GM23338 (cell line): Measurements from ENCODE around the gene NPC1L1. TPM values are rescaled to one million over a fixed set of nuclear protein-coding genes. Genes with fewer than 3 reads are reported as not detected.
"Not testable (repeated sequence)": the region's sequence is repeated elsewhere in the genome, so short reads cannot be mapped to it uniquely, and the experiment has no call there.

ENCODE experiments used
- ATAC-seq: fragments of 200-7000 bp; cut with Tn5 transposase; 3 replicates; pipeline ENCODE4 v1.9.1; 2020
- DNase-seq: peaks from one replicate; pipeline ENCODE4 v3.0.0-alpha.2; 2015; ENCODE audit warnings: low spot score
- H2AFZ ChIP-seq: fragments of 200-600 bp; sonication (generic); 2 replicates; pipeline ENCODE4 v1.8.0; 2016; ENCODE audit warnings: antibody characterized with exemption, mild to moderate bottlenecking, moderate library complexity
- H3F3A ChIP-seq: fragments of 200-600 bp; sonication (generic); replicated peaks from 2 replicates; pipeline ENCODE4 v1.8.0; 2017; ENCODE audit warnings: antibody characterized with exemption, mixed run types, low read depth
- H3K27ac ChIP-seq: fragments of 200-600 bp; sonication (generic); 2 replicates; pipeline ENCODE4 v1.6.1; 2016; ENCODE audit warnings: low read depth
- H3K27me3 ChIP-seq: fragments of 200-600 bp; sonication (generic); 2 replicates; pipeline ENCODE4 v1.8.0; 2016; ENCODE audit warnings: mild to moderate bottlenecking, mixed run types, moderate library complexity; ENCODE audit not compliant: insufficient read depth
- H3K36me3 ChIP-seq: fragments of 200-600 bp; sonication (generic); 2 replicates; pipeline ENCODE4 v1.8.0; 2016; ENCODE audit warnings: mild to moderate bottlenecking; ENCODE audit not compliant: insufficient read depth
- H3K4me1 ChIP-seq: fragments of 200-600 bp; sonication (generic); 2 replicates; pipeline ENCODE4 v1.8.0; 2016; ENCODE audit warnings: mild to moderate bottlenecking, moderate library complexity; ENCODE audit not compliant: insufficient read depth
- H3K4me2 ChIP-seq: fragments of 200-600 bp; sonication (generic); 2 replicates; pipeline ENCODE4 v1.7.1; 2017; ENCODE audit warnings: mixed run types
- H3K4me3 ChIP-seq: fragments of 200-600 bp; sonication (generic); 2 replicates; pipeline ENCODE4 v1.6.1; 2016; ENCODE audit warnings: mixed run types
- H3K79me2 ChIP-seq: fragments of 200-600 bp; sonication (generic); replicated peaks from 2 replicates; pipeline ENCODE4 v1.8.0; 2017; ENCODE audit warnings: mild to moderate bottlenecking; ENCODE audit not compliant: insufficient read depth
- H3K9me2 ChIP-seq: fragments of 200-600 bp; sonication (generic); 2 replicates; pipeline ENCODE4 v1.8.0; 2017; ENCODE audit not compliant: insufficient read depth
- H4K20me1 ChIP-seq: fragments of 200-600 bp; sonication (generic); replicated peaks from 2 replicates; pipeline ENCODE4 v1.8.0; 2017; ENCODE audit warnings: mild to moderate bottlenecking; ENCODE audit not compliant: insufficient read depth
- H3K27ac Mint-ChIP-seq: 2 replicates; pipeline ENCODE4 v1.8.0; 2020; ENCODE audit warnings: inconsistent platforms, mild to moderate bottlenecking, moderate library complexity, mixed read lengths
- H3K27me3 Mint-ChIP-seq: 3 replicates; pipeline ENCODE4 v1.8.0; 2022; ENCODE audit warnings: low read depth, mild to moderate bottlenecking, moderate library complexity, mixed read lengths, inconsistent platforms; ENCODE audit not compliant: insufficient read depth, poor library complexity
- H3K36me3 Mint-ChIP-seq: 3 replicates; pipeline ENCODE4 v1.8.0; 2021; ENCODE audit warnings: low read depth, mild to moderate bottlenecking, inconsistent platforms, moderate library complexity, mixed read lengths
- H3K4me1 Mint-ChIP-seq: 3 replicates; pipeline ENCODE4 v1.8.0; 2020; ENCODE audit warnings: mild to moderate bottlenecking, inconsistent platforms, mixed read lengths
- H3K4me3 Mint-ChIP-seq: 3 replicates; pipeline ENCODE4 v1.8.0; 2021; ENCODE audit warnings: moderate library complexity, mild to moderate bottlenecking, inconsistent platforms, mixed read lengths
- H3K9me3 Mint-ChIP-seq: 3 replicates; pipeline ENCODE4 v1.8.0; 2020; ENCODE audit warnings: moderate library complexity, mild to moderate bottlenecking, inconsistent platforms, mixed read lengths
- CREB1 ChIP-seq: fragments of 250-450 bp; sonication (Bioruptor Pico); IDR thresholded peaks from 2 replicates; pipeline ENCODE4 v1.5.0; 2020; ENCODE audit warnings: low read depth, mild to moderate bottlenecking, moderate library complexity
- JUNB ChIP-seq: IDR thresholded peaks from one replicate; pipeline ENCODE4 v1.6.1; 2016; ENCODE audit warnings: antibody characterized with exemption; ENCODE audit not compliant: unreplicated experiment
- NANOG ChIP-seq: IDR thresholded peaks from 2 replicates; pipeline ENCODE4 v1.6.1; 2016; ENCODE audit warnings: antibody characterized with exemption, borderline replicate concordance
- polyA plus RNA-seq: library from polyadenylated mRNA; unstranded; fragments of >200 nt; fragmentation: Nextera tagmentation; extraction: Ambion mirVana; gene quantifications from 2 replicates; pipeline ENCODE4 v1.2.1, GENCODE V29; 2016
- total RNA-seq: library from RNA; depleted of rRNA; stranded (reverse); fragments of >200 nt; shearing (Covaris generic); gene quantifications from 2 replicates; pipeline ENCODE4 v1.2.3, GENCODE V29; 2014
- TF ChIP-seq, protein P1 (sequence below): fragments of 250-450 bp; sonication (Bioruptor Pico); IDR thresholded peaks from 2 replicates; pipeline ENCODE4 v1.5.0; 2020; ENCODE audit warnings: mild to moderate bottlenecking, moderate library complexity
- TF ChIP-seq, protein P2 (sequence below): IDR thresholded peaks from one replicate; pipeline ENCODE4 v1.6.1; 2018; ENCODE audit warnings: antibody characterized with exemption; ENCODE audit not compliant: unreplicated experiment

NPC1L1 gene
- total and polyA plus RNA-seq, 2 experiments from 2014 or later, result 0.03 TPM; not detected in 1

DNA sequence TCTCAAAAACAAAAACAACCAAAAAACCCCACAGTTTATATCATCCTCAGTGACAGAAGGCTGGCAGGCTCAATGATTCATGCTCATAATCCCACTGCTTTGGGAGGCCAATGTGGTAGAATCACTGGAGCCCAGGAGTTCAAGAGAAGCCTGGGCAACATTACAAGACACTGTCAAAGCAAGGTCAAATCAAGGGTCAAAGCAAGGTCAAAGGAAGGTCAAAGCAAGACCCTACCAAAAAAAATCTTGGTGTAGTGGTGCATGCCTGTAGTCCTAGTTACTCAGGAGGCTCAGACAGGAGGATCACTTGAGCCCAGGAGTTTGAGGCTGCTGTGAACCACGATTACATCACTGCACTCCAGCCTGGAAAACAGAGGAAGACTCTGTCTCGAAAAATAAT lies 14.2 kb upstream of the NPC1L1 start:
- Histone ChIP-seq H3K27ac (no peak overlapping the region), H2AFZ (no peak overlapping the region), H3K36me3 (no peaks in the 10 kb centered on the region), H3K4me3 (no peak overlapping the region), H4K20me1 (no peaks in the 10 kb centered on the region), H3K4me1 (no peaks in the 10 kb centered on the region), H3F3A (no peaks in the 10 kb centered on the region), H3K27me3 (no peaks in the 10 kb centered on the region), H3K79me2 (no peaks in the 10 kb centered on the region), H3K4me2 (no peak overlapping the region), H3K9me2 (no peaks in the 10 kb centered on the region)
- TF ChIP-seq, protein P1, sequence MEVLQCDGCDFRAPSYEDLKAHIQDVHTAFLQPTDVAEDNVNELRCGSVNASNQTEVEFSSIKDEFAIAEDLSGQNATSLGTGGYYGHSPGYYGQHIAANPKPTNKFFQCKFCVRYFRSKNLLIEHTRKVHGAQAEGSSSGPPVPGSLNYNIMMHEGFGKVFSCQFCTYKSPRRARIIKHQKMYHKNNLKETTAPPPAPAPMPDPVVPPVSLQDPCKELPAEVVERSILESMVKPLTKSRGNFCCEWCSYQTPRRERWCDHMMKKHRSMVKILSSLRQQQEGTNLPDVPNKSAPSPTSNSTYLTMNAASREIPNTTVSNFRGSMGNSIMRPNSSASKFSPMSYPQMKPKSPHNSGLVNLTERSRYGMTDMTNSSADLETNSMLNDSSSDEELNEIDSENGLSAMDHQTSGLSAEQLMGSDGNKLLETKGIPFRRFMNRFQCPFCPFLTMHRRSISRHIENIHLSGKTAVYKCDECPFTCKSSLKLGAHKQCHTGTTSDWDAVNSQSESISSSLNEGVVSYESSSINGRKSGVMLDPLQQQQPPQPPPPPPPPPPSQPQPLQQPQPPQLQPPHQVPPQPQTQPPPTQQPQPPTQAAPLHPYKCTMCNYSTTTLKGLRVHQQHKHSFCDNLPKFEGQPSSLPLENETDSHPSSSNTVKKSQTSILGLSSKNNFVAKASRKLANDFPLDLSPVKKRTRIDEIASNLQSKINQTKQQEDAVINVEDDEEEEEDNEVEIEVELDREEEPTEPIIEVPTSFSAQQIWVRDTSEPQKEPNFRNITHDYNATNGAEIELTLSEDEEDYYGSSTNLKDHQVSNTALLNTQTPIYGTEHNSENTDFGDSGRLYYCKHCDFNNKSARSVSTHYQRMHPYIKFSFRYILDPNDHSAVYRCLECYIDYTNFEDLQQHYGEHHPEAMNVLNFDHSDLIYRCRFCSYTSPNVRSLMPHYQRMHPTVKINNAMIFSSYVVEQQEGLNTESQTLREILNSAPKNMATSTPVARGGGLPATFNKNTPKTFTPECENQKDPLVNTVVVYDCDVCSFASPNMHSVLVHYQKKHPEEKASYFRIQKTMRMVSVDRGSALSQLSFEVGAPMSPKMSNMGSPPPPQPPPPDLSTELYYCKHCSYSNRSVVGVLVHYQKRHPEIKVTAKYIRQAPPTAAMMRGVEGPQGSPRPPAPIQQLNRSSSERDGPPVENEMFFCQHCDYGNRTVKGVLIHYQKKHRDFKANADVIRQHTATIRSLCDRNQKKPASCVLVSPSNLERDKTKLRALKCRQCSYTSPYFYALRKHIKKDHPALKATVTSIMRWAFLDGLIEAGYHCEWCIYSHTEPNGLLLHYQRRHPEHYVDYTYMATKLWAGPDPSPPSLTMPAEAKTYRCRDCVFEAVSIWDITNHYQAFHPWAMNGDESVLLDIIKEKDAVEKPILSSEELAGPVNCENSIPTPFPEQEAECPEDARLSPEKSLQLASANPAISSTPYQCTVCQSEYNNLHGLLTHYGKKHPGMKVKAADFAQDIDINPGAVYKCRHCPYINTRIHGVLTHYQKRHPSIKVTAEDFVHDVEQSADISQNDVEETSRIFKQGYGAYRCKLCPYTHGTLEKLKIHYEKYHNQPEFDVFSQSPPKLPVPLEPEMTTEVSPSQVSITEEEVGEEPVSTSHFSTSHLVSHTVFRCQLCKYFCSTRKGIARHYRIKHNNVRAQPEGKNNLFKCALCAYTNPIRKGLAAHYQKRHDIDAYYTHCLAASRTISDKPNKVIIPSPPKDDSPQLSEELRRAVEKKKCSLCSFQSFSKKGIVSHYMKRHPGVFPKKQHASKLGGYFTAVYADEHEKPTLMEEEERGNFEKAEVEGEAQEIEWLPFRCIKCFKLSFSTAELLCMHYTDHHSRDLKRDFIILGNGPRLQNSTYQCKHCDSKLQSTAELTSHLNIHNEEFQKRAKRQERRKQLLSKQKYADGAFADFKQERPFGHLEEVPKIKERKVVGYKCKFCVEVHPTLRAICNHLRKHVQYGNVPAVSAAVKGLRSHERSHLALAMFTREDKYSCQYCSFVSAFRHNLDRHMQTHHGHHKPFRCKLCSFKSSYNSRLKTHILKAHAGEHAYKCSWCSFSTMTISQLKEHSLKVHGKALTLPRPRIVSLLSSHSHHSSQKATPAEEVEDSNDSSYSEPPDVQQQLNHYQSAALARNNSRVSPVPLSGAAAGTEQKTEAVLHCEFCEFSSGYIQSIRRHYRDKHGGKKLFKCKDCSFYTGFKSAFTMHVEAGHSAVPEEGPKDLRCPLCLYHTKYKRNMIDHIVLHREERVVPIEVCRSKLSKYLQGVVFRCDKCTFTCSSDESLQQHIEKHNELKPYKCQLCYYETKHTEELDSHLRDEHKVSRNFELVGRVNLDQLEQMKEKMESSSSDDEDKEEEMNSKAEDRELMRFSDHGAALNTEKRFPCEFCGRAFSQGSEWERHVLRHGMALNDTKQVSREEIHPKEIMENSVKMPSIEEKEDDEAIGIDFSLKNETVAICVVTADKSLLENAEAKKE, result no peak
- TF ChIP-seq CREB1 (no peak), NANOG (no peak), JUNB (no peak)
- TF ChIP-seq, protein P2, sequence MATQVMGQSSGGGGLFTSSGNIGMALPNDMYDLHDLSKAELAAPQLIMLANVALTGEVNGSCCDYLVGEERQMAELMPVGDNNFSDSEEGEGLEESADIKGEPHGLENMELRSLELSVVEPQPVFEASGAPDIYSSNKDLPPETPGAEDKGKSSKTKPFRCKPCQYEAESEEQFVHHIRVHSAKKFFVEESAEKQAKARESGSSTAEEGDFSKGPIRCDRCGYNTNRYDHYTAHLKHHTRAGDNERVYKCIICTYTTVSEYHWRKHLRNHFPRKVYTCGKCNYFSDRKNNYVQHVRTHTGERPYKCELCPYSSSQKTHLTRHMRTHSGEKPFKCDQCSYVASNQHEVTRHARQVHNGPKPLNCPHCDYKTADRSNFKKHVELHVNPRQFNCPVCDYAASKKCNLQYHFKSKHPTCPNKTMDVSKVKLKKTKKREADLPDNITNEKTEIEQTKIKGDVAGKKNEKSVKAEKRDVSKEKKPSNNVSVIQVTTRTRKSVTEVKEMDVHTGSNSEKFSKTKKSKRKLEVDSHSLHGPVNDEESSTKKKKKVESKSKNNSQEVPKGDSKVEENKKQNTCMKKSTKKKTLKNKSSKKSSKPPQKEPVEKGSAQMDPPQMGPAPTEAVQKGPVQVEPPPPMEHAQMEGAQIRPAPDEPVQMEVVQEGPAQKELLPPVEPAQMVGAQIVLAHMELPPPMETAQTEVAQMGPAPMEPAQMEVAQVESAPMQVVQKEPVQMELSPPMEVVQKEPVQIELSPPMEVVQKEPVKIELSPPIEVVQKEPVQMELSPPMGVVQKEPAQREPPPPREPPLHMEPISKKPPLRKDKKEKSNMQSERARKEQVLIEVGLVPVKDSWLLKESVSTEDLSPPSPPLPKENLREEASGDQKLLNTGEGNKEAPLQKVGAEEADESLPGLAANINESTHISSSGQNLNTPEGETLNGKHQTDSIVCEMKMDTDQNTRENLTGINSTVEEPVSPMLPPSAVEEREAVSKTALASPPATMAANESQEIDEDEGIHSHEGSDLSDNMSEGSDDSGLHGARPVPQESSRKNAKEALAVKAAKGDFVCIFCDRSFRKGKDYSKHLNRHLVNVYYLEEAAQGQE, result no peak
- Mint-ChIP-seq H3K9me3 (no peaks in the 10 kb centered on the region; the same call in 2 of the 3 replicates), H3K4me1 (no peaks in the 10 kb centered on the region; the same call in 2 of the 3 replicates), H3K36me3 (no peaks in the 10 kb centered on the region), H3K4me3 (no peak overlapping the region), H3K27me3 (peaks cover 1% of the 10 kb centered on the region), H3K27ac (no peak overlapping the region)
- DNase-seq (no peak), ATAC-seq (no peak)

DNA sequence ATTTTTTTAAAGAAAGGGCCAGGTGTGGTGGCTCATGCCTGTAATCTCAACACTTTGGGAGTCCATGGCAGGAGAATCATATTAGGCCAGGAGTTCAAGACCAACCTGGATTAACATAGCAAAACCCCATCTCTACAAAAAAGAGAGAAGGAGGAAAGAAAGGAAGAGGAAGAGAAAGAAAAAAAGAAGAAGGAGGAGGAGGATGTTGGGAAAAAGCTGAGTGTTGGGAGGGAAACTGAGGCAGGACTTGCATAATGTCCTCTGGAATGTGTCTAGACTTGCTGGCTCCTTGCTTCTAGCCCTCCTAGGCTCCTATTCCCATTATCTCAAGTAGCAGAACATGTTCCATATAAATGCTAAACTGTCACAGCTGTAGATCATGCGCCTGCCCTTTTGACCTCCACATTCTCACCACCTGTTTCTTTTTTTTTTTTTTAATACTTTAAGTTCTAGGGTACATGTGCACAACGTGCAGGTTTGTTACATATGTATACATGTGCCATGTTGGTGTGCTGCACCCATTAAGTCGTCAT lies 11.4 kb upstream of the NPC1L1 start:
- H3K36me3 ChIP-seq, H3K9me2 ChIP-seq, DNase-seq, H3K4me3 Mint-ChIP-seq, H3K4me1 ChIP-seq, H3K27me3 Mint-ChIP-seq, H2AFZ ChIP-seq, H3F3A ChIP-seq, H3K4me1 Mint-ChIP-seq, H4K20me1 ChIP-seq, H3K27ac ChIP-seq, H3K27me3 ChIP-seq, H3K36me3 Mint-ChIP-seq, ATAC-seq, H3K9me3 Mint-ChIP-seq, H3K4me2 ChIP-seq, H3K79me2 ChIP-seq, H3K4me3 ChIP-seq, H3K27ac Mint-ChIP-seq: not testable (repeated sequence)
